Dedifferentiated amniotic fluid mesenchymal stem cell (primary cell): ENCODE results near the gene ACTL8.

Experiments
- DNase-seq: peaks from one replicate; pipeline ENCODE4 v3.0.0-alpha.2; 2016; ENCODE audit errors: extremely low spot score

ACTL8 gene, protein sequence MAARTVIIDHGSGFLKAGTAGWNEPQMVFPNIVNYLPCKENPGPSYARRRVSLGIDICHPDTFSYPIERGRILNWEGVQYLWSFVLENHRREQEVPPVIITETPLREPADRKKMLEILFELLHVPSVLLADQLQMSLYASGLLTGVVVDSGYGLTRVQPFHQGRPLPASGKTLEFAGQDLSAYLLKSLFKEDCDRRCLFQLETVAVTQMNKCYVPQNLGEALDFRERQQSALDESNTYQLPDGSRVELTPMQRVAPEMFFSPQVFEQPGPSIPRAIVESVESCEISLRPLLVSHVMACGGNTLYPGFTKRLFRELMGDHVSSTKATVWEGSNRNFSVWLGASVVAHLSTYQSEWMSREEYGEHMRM

DNA sequence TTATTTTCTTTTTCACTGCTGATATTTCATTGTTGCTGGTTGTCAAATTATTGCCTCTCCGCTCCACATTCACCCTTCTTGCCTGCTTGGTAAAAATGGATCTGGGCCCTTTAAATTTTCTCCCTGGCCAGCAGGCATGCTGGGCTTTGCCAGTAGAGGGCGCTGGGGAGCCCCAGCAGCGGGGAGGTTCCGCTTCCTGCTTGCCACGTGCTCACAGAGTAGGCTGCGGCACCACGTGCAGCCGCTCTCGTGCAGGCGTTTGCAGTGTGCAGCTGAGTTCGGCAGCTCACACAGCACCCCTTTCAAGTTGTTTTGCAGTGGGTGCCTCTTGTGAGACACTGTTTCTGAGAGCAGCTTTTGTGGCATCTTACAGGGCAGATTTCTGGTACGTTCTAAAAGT lies at the start of gene ACTL8:
TSS of gene ACTL8 (plus strand) at position 214 of the 400 bp plus-strand sequence. CDS start 67,676 bp downstream, outside the sequence.
- DNase-seq: no peak

DNA sequence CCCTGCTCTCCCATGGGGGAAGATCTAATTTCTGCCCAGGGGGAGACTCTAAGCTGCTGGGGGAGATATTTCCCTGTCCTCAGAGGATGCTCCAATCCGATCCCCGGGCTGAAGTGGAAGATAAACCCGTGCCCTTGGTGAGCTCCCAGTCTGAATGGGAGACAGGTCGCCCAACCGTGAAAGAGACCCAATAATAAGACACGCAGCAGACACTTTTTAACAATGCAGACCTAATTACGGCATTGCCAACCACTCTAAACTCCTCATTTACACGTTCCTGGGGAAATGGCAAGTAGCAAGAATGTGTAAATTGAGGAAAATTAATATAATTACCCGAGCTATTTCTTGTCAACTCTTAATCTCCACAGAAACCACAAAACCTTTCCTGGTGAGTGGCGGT lies 48.7 kb upstream of the ACTL8 start:
- DNase-seq: no peak

DNA sequence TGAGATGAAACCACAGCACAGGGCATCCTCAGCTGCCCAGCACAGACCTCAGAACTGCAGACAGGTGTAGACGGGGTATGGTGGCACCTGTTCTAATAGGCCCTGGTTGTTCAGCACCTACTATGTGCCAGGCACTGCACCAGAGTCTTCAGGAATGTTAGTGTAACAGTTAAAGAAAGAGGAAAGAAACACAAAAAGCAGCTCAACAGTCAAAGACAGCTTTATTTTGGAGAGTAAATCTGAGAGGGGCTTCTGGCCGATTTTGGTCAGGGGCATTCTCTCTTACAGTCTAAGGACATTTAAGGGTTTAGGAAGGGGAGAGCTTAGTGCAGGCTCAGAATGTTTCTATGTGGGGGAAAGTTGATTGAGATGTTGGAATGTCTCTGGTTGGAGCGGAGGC lies 45.2 kb upstream of the ACTL8 start:
- no peak for DNase-seq

DNA sequence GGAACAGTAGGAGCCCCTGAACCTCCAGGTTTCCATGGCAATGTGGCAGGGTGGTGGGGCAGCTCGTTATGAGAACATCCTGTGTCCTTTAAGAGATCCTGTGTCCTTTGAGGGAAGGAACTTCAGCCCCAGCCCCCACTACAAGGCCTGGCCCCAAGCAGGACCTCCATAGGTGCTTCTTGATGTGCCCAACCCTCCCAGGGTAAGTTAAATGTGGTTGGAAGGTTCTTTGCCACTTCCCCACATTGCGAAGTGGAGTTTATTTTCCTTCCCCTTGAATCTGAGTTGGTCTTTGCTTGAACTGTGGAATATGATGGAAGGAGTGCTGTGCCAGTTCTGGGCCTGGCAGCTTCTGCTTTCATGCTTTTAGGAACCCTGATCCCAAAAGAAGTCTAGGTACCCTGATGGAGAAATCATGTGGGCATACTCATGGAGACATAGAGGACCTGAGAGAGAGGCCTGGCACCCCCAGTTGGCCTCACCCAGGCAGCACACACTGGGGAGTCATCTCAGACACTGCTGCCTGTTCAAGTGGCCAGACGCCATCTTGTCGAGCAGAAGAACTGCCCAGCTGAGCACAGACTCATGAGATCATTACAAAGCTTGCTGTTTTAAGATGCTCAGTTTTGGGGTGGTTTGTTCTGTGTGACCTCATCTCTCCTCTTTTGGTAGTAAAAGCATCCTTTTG lies 44.1 kb upstream of the ACTL8 start:
- no peak for DNase-seq

DNA sequence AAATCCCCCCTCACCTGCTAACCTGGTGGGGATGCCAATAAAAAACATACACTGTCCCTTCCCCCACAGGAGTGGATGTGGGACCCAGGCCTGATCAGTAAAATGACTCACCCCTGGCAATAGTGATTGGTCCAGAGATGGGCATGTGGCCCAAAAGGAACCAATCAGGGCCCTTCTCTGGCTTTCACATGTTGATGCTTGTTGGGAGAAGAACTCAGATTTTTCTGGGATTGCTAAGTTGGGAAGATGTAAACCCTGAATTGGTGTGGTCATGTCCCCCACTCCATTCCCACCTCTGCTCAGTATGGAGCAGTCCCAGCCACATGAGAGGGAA lies 43.6 kb upstream of the ACTL8 start:
- DNase-seq: no peak

DNA sequence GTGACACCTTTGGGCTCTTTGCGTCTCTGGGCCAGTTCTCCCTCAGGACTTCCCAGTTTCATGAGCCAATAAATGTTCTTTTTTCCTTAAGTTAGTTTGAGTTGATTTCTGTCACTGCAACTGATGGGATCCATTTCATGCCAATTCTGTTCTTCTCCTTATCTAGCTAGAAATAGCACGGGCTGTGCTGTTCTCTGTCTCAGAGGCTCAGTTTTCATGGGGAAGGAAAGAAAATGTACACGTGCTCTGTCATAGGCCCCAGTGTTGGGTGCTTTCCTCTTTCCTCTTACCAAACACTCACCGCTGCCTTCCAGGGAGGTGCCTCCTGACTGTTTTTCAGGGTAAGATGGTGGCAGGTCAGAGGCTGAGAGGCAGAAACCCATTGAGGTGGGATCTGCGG lies 43.2 kb upstream of the ACTL8 start:
- DNase-seq: no peak

DNA sequence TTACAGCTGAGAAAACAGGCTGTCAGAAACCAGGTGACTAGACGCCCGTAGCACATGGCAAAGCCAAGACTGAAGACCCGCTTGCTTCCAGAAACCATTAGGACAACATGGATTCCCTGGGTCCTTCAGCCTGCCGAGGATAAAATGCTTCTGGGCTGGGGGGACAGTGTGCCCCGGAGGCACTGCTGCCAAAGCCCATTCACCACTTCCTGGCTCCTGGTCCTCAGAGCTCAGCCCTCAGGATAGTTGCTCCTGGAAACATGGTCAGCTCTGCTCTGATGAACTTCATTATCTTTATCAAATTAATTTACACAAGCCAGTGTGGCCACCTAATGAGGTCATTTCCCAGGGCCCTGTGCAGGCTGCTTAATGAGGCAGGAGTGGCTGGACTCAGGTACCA lies 41.1 kb upstream of the ACTL8 start:
- DNase-seq: no peak

DNA sequence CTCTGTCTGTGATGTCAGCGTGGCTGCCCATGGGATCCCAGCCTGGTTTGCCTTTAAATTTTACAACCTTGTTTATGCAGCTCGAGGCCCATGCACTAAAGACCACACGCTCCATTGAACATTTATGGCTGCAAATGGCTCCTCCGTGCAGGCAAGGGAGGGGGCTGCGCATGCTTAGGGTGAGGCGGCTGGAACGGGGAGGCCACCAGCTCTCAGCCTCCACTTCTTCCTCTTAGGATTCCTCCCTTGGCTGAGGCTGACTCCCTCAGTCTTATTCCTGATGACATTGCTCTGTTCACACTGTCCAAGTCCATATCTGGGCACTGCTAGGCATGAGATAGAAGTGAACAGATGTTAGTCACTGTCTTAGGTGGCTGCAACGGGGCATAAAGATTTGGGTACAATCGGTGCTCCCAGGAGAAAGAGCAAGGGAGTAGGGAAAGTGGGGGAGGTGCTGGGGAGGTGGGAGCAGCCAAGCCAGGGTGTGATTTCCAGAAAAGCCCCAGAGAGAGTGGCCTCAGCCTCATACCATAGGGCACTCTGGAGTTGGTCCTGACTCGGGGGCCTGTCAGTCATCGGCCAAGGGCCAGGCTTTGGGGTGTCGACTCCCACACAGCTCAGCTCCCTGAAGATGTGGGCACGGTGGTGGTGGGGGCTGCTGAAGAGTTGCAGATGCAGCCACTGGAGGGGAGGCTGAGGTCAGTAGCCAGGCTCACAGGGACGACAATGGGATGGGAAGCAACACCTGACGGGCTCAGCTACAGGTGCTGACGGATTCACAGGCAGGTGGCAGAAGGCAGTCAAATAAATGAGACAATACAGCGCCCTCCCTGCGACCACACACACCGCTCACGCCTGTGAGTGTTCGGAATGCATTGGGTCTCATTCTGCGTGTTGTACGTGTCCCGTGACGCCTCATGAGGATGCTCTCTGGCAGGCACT lies 37.3 kb upstream of the ACTL8 start:
- DNase-seq: no peak

DNA sequence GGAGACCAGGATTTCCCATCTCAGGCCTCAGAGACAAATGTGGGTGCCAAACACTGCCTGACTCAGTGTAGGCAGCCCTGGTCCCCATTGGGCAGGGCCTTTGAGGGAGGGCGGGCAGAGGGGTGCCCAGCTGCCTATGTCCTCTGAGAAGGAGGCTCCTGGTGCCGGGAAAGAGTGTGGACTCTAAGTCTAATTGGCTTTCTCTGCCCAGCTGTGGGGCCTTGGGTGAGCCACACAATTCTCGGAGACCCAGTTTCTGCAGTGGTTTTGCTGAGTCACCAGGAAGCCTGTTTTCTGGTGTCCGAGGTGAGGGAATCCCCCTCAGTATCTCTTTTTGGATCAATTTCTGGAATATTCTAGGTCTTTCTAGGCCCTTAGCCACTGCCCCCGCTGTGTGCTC lies 35.3 kb upstream of the ACTL8 start:
- DNase-seq: no peak

DNA sequence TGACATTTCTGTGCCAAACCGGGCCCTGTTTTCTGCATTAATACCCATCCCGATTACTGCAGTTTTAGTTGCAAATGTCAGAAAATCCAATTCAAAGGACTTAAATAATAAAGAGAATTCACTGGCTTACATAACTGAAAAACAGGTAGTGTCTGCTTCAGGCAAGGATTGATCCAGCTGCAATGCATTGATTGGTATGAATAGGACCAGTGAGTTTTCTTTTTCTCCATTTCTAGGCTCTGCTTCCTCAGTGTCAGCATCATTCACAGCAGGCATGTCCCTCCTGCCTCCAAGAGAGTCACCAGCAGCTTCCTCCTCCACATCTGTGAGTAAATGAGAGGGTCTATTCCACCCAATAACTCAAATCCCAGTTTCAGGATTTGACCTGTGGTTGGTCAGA lies 33.7 kb upstream of the ACTL8 start:
- DNase-seq: no peak

DNA sequence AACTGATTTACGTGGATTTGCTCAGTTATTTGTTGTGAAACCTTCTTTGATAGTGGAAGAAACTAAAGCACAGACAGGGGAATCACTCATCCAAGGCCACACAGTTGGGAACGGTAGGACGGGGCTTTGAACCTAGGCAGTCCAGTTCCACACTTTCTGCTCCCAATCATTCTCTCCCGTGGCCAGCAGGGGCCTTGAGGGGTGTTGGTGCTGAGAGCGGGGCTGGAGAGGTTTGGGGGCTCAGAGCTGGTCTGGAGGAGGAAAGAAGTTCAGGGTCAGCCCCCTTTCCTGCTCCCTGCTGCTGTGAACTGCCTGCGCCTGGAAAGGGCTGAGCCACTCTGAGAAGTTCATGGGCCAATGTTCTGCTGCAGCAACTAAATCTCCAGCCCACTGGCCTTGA lies 31.4 kb upstream of the ACTL8 start:
- no peak for DNase-seq

DNA sequence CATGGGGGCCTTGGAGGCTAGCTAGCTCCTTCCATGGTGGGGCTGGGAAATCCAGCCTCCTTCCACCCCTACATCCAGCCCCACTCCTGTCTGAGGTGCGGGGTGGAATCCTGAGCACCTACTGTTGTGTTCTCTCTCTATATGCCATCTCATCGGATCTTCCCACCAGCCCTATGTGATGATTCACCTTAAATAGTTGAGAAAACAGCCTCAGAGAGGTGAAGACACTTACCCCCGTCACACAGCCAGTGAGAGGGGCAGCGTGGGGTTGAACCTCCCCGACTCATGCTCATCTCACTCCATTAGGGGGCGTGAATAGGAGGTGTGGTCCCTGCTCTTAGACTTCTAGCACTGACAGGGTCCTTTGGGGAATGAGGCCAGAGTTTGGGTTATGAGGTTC lies 31.0 kb upstream of the ACTL8 start:
- DNase-seq: no peak

DNA sequence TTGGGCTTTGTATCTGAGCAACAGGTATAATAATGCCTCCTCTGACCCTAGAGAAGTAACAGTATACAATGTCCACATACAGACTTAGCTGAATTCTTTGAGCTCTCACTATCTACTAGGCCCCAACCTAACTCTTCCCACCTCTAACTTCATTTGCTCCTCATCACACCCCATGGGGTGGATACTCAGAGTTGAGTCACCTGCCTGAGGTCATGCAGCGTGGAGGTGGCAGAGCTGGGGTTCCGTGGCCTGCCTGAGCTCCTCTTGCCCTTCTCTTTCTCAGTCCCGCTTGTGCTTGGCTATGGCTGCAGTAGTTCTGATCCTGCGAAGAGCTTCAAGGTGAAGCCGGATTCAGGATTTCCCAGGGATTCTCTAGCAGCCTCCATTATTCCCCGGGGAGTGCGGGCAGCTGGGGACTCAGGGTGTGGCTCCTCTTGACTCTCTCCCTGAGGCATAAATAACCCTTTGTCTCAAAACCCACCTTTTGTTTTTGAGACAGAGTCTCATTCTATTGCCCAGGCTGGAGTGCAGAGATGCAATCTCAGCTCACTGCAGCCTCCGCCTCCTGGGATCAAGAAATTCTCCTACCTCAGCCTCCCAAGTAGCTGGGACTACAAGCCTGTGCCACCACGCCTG lies 29.9 kb upstream of the ACTL8 start:
- DNase-seq: no peak

DNA sequence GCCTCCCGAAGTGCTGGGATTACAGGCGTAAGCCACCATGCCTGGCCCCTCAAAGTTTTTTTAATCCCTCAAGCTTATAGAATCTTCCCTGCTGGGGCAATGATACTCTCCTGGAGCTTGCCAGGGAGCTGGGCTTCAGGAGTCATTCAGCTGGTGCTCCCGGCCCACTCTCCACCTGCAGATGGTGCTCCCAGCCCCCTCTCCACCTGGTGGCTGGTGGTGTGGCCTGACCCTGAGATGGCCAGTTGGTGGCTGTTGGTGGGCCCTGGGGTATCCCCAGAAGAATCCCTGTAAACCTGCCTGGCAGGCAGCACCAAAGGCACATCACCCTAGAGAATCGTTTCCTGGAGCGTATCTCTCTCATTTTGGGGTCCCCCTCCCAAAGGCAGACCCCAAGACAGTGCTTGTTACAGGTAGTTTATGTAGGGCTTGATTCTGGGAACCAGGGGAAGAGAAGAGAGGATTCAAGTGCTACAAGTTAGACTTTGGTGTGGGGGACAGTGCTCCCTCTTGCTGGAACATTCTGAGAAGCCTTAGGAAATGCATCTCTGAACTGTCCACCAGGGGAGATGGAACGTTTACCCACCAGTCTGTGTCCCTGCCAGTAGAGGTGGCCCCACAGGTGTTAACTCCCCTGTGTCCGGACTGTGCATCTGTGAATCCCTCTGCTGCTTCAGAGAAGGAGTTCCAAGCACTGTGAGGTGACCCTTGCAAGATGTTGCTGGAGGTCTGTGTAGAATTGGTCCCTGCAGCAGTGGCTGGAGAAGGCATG lies 29.1 kb upstream of the ACTL8 start:
- no peak for DNase-seq

DNA sequence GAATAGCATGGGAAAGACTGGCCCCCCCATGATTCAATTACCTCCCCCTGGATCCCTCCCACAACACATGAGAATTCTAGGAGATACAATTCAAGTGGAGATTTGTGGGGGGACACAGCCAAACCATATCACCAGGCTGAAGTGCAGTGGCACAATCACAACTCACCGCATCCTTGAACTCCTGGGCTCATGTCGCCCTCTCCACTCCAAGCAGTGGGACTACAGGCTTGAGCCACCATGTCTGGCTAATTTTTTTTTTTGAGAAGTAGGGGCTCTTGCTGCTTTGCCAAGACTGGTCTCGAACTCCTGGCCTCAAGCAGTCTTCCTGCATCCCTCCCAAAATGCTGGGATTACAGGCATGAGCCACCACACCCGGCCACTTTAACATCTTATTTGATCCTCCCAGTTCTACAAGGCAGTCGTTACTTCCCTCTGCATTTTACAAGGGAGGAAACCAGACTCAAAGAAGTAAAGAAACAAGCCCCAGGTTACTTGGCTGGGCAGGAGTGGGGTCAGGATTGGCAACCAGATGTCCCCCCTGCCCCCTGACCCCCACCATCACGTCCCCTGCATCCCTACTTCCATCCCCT lies 26.9 kb upstream of the ACTL8 start:
- DNase-seq: no peak

DNA sequence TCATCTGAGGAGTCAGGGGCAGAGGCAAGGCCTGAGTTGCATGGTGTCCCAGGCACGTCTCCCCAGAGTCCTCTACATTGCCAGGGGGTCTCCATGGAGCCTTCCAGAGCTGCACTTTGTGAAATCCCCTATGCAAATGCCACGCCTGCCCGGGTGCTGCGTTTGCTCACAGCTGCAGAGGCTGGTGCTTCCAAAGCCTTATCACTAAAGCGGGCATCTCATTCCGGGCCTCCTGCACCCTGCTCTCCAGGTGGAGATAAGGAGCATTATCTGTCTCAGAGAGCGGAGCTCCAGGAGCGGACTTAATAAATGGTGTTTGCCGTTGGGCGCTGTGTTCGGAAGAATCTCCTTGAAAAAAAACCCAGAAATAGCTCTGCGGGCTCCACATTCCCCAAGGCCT lies 25.9 kb upstream of the ACTL8 start:
- no peak for DNase-seq

DNA sequence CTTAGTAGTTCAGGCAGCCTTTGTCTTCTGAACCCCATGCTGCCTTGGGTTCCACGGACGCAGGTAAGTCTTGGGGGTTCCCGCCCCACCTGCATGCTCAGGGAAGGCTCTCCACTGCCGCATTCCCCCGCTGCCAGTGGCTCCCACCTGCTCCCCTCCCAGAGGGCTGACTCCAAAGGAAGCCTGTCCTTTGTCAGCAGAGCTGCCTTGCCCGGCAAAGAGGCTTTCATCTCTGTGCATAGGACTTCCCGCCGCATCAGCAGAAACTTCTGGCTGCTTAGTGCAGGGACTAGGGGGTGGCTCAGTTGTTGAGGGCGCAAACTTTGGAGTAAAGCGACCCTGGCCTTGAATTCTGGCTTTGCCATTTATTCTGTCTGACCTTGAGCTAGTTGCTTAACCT lies 25.2 kb upstream of the ACTL8 start:
- no peak for DNase-seq

DNA sequence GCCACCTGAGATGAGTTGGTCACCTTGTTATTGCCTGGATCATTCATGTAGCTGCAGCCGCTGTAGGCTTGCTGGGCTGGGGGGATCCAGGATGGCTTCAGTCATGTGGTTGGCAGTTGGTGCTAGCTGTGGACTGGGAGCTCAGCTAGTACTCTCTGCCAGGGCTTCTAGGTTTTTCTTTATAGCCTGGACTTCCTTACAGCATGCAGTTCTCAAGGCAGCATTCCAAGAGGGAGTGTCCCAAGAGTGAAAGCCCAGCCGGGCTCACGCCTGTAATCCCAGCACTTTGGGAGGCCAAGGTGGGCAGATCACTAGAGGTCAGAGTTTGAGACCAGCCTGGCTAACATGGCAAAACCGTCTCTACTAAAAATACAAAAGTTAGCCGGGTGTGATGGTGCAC lies 23.7 kb upstream of the ACTL8 start:
- no peak for DNase-seq

DNA sequence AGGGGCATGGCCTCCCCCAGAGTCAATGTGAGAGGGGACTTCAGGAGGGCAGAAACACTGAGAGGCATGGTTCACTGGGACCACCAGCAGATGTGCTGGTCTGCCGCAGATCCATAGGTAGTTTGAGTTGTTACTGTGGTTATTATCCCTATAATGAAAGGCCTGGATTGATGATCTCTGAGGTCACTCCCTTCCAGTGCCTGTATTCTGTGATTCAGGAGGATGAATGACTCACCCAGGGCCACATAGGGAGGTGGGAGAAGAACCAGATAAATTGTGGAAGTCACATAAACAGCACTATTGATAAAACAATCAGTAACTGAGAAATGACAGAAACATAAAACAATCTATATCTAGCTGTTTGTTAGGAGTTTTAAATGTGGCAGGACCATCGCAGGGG lies 22.7 kb upstream of the ACTL8 start:
- no peak for DNase-seq

DNA sequence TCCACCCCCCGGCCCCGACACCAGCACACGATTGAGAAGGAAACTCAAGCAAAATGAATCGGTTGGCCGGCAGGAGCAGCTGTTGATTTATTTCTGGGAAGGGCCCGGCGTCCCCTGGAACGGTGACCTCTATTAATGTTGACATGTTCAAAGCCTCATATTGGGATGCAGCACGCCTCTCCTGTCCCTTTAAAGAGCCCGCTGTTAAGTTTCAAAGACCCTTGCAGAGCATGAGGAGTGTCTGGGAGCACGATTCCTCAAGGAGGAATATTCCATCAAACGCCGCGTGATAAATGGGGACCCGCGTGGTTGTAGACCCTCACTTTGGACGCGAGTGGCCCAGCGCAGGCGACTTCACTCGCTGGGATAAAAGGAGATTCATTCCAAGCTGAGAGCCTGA lies 21.5 kb upstream of the ACTL8 start:
- DNase-seq: no peak

DNA sequence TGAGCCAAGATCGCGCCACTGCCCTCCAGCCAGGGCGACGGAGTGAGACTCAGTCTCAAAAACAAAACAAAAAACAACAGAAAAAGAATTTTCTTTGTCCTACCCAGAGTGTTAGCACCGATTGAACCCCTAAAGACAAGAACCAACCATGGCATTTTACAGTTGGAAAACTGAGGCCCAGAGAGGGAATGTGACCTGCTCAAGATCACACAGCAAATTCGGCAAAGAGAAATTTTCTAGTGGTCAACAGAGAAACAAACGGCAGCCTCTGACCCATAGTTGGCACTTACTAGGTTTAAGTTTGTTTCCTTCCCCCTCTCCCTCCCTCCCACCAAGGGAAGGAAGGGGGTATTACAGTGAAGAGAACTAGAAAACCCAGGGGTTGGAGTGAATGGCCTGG lies 20.5 kb upstream of the ACTL8 start:
- no peak for DNase-seq
